HG03342 (cell line): ENCODE measurements around the gene PRSS33.

Experiments
- ATAC-seq: cut with Tn5 transposase; IDR thresholded peaks from one replicate; pipeline ENCODE4 v1.9.1; 2021; ENCODE audit warnings: mild to moderate bottlenecking, moderate library complexity; ENCODE audit not compliant: unreplicated experiment

Gene PRSS33

DNA sequence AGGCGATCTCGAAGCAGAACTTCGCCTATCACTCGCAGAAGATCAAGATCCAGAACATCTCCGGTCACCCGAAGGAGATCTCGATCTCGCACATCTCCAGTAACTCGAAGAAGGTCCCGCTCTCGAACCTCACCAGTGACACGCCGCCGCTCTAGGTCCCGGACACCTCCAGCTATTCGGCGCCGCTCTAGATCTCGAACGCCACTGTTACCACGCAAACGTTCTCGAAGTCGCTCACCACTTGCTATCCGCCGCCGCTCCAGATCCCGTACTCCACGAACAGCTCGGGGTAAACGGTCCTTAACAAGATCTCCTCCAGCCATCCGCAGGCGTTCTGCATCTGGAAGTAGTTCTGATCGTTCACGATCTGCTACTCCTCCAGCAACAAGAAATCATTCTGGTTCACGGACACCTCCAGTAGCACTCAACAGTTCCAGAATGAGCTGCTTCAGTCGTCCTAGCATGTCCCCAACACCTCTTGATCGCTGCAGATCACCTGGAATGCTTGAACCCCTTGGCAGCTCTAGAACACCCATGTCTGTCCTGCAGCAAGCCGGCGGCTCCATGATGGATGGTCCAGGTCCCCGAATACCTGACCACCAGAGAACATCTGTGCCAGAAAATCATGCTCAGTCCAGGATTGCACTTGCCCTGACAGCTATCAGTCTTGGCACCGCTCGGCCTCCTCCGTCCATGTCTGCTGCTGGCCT lies 20.8 kb downstream of the PRSS33 start:
- ATAC-seq, result no peak

DNA sequence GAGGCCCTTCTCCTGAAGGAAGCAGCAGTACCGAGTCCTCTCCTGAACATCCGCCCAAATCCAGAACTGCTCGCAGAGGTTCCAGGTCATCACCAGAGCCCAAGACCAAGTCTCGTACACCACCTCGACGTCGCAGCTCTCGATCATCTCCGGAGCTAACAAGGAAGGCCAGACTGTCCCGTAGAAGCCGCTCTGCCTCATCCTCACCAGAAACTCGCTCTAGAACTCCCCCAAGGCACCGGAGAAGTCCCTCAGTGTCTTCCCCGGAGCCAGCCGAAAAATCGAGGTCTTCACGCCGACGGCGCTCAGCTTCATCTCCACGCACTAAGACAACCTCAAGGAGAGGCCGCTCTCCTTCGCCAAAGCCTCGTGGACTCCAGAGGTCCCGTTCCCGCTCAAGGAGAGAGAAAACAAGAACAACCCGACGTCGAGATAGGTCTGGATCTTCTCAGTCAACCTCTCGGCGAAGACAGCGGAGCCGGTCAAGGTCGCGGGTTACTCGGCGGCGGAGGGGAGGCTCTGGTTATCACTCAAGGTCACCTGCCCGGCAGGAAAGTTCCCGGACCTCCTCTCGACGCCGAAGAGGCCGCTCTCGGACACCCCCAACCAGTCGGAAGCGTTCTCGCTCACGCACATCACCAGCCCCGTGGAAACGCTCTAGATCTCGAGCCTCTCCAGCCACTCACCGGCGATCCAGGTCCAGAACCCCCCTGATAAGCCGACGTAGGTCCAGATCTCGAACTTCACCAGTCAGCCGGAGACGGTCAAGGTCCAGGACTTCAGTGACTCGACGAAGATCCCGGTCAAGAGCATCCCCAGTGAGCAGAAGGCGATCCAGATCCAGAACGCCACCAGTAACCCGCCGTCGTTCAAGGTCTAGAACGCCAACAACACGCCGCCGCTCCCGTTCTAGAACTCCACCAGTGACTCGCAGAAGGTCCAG lies 21.6 kb downstream of the PRSS33 start:
- no peak for ATAC-seq

DNA sequence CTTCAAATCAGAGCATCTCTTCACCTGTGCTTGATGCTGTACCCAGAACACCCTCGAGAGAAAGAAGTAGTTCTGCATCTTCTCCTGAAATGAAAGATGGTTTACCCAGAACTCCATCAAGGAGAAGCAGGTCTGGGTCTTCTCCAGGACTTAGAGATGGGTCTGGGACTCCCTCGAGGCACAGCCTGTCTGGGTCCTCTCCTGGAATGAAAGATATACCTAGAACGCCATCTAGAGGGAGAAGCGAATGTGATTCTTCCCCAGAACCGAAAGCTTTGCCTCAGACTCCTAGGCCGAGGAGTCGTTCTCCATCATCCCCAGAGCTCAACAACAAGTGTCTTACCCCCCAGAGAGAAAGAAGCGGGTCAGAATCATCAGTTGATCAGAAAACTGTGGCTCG lies 22.6 kb downstream of the PRSS33 start:
- ATAC-seq, result no peak

DNA sequence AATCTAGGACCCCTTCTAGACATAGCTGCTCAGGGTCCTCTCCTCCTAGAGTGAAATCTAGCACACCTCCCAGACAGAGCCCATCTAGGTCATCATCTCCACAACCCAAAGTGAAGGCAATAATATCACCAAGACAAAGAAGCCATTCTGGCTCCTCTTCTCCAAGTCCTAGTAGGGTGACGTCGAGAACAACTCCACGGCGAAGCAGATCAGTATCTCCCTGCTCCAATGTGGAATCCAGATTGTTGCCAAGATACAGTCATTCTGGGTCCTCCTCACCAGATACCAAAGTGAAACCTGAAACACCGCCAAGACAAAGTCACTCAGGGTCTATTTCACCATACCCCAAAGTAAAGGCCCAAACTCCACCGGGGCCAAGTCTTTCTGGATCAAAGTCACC lies 24.2 kb downstream of the PRSS33 start:
- no peak for ATAC-seq

DNA sequence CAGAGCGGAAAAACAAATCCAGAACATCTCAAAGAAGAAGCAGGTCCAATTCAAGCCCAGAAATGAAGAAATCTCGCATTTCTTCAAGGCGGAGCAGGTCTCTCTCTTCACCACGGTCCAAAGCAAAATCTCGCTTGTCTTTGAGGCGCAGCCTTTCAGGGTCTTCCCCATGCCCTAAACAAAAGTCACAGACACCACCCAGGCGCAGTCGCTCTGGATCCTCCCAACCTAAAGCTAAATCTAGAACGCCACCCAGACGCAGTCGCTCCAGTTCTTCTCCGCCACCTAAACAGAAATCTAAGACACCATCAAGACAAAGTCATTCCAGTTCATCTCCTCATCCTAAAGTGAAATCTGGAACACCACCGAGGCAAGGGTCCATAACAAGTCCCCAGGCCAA lies 24.6 kb downstream of the PRSS33 start:
- ATAC-seq, result no peak

DNA sequence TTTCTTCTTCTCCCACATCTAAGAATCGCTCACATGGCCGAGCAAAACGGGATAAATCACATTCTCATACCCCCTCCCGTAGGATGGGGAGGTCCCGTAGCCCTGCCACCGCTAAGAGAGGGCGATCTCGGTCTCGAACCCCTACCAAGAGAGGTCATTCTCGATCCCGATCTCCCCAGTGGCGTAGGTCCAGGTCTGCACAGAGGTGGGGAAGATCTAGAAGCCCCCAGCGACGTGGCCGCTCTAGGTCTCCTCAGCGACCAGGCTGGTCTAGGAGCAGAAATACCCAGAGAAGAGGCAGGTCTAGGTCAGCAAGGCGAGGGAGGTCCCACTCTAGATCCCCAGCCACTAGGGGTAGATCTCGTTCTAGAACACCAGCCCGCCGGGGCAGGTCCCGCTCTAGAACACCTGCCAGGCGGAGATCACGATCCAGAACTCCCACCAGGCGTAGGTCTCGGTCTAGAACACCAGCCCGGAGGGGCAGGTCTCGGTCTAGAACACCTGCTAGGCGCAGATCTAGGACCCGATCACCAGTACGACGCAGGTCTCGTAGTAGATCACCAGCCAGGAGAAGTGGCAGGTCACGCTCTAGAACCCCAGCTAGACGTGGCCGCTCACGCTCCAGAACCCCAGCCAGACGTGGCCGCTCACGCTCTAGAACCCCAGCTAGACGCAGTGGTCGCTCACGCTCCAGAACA lies 25.3 kb downstream of the PRSS33 start:
- no peak for ATAC-seq

DNA sequence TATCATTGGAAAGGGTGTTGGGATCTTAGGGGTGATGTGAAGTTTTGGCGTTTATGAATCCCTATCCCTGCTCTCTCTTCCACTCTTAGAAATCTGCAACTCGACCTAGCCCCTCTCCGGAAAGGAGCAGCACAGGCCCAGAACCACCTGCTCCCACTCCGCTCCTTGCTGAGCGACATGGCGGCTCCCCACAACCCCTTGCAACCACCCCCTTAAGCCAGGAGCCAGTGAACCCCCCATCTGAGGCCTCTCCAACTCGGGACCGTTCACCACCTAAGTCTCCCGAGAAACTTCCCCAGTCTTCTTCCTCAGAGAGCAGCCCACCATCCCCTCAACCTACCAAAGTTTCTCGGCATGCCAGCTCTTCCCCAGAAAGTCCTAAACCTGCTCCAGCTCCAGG lies 25.9 kb downstream of the PRSS33 start:
- ATAC-seq, result no peak

DNA sequence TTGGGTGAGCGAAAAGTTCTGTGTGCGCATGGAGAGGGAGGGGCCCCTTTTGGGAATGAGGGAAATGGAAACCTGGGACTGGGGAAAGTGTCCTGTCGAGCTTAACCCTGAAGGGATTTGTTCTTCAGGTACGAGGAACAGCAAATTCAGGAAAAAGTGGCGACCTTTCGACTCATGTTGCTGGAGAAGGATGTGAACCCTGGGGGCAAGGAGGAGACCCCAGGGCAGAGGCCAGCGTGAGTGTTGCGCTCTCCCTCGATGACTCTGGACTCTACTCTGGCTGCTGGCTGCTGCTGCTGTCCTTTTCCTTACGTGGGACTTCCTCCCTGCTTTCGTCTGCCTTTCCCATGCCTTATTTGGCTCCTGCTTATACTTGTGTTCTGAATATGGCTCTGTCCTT lies 30.0 kb downstream of the PRSS33 start:
- ATAC-seq, result no peak

DNA sequence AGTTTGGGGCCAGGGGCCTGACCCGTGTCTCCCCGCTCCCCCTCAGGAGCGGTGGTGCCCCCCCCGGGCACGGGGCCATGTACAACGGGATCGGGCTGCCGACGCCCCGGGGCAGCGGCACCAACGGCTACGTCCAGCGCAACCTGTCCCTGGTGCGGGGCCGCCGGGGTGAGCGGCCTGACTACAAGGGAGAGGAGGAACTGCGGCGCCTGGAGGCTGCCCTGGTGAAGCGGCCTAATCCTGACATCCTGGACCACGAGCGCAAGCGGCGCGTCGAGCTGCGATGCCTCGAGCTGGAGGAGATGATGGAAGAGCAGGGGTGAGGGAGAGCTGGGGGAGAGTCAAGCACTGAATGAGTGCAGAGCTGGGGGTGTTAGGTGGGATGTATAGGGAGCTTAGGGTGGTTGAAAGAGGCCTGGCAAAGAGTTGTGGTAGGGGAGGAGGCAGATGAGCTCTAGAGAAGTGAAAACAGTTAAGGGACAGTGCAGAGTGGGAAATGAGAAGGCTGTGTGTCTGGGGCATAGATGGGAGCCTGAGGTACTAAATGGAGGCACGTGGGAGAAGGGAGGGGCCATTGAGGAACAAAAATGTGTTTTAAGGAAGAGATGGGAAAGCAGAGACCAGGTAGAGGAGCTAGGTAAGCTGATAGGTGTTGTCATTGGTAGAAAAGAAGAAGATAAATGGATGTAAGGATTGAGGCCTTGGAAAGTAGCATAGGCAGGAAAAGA lies 30.9 kb downstream of the PRSS33 start:
- ATAC-seq, result no peak

DNA sequence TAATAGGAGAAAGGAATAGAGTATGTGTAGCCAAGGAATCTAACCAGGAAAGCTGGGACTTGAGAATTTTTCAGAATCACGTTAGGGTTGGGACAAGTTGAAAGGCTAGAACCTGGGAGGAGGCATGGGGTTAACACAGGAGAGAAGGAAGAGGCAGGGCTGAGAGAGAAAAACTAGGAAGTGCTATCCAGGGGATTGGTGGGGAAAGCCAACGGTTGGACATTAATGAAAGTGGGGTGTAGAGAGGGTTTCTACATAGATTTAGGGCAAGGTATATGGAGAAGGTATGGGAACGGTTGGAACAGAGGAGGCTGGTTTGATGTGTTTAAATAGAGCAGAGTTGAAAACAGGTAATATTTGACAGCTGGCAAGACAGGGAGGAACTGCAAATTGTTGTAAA lies 32.2 kb downstream of the PRSS33 start:
- ATAC-seq, result no peak

DNA sequence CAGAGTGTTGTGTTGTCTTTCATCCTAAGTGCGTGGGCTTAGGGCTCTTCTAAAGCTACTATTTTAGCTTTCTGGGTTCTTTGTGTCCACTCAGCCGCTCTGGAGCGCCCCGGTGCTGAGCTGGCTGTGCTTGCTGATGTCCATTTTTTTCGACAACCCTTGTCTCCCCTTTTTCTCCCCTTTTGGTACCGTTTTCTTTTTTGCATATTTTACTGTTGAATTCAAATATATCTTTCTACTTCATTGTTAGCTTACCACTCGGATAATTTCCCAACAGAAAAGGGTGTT lies 33.7 kb downstream of the PRSS33 start:
- ATAC-seq, result no peak

DNA sequence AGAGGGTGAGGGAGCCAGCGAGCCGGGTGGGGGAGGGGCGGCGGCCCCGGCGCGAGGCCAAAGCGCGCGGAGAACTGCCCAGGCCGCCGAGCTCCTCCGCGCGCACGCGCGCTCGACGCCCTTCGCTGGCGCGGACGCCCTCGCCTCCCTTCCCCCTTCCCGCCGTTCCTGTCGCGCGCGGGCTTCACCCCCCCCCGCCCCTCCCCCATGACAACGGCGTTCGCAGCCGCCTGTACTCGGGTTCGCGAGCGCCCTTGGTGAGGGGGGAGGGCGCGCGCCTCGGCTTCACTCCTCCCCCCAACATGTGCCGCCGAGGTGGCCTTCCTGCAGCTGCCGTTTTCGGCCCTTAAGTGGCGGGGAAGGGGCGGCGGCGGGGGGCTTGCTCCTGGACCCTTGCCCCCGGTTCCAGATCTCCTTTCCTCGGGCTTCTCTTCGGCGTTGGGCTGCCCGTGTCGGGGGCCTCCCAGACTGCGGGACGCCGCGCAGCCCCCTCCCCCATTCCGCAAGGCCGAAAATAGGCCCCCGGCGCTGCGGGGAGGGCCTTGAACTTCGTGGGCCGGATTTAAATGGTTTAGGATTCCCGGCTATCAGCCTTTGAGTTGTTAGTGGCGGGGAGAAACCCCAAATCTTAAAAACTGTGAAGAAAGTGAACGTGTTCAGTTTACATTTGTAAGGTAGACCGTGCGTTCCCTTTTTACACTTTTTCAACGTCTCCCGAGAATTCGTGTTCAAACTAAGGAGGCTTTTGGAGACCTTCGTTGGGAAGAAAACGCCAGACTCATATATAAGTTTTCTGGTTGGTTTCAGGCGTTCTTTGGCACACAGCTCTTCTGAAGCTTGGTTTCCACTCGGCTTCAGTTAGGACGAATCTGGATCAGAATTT lies 34.3 kb downstream of the PRSS33 start:
- ATAC-seq, result peak; percentile 30

DNA sequence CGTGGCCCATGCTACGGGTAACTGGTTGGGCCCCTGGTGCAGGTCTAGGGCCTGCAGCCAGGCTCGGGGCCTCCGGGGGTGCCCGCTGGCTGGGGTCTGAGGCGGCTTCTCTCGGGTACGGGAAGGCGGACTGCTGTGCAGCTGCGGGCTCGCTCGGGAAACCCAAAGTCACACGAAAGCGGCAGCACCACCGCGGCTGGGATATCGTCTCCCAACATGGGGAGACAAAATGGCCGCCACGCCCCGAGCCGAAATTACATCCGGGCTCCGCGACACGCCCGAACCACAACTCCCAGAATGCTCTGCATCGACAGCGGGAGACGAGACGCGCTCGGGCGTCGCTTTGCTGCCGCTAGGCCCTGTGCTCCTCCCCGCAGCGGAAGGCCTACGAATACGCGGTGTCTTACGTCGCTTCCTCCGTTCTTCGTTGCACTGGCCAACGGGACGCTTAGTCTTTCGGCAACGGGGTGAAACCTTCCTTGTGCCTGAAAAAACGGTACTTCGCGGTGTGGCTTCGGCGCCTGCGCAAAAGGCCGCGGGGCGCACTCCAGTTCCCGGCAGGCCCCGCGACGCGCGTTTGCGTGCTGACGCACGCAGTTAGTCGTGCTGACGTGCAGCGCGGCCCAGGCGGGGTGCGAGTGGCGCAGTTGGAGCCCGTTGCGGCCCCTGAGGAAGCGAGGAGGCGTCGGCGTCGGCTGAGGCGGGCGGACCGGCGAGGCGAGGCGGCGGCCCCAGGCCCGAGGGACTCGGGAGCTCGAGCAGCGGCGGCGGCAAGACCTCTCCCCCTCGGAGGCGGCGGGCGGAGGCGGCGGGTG lies 35.1 kb downstream of the PRSS33 start, which contains the start of gene SRRM2:
Gene SRRM2, plus strand, starts transcription at position 604 of the 815 bp plus-strand sequence. CDS start 3,727 bp downstream, outside the sequence.
- peak; percentile 74 for ATAC-seq

DNA sequence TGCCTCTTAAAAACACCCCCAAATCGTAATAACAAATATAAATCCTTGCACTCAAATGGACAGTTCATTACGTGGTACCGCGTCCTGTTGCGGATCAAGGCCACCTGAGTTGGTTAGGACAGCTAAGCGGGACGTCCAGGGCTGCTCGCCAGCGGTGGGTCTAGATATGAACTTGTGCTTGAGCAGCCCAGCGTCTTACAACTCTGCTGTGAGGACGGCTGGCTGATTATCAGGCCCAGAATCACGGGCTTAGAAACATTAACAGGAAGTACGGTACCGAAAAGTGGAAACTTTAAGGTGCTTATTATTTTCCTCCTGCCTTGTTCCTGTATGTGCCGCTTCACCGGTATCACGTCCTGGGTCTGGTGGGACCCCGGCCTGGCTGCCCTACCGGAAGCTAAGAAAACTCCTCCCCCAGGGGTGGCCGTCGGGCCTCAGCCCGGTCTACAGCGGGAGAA lies 35.8 kb downstream of the PRSS33 start:
- peak; percentile 30 for ATAC-seq

DNA sequence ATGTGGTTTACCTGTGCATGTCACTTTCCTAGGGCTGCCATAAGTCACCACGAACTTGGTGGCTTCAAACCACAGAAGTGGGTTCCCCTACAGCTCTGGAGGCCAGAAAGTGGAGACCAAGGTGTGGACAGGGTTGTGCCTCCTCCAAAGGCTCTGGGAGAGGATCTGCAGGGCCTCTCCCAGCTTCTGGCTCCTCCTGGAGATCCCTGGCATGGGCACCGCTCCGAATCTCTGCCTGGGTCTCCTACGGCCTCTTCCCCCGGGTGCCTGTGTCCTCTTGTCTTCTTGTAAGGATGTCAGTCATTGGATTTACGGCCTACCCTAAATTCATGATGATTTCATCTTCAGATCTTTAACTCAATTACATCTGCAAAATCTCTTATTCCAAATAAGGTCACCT lies 37.4 kb downstream of the PRSS33 start:
- no peak for ATAC-seq

DNA sequence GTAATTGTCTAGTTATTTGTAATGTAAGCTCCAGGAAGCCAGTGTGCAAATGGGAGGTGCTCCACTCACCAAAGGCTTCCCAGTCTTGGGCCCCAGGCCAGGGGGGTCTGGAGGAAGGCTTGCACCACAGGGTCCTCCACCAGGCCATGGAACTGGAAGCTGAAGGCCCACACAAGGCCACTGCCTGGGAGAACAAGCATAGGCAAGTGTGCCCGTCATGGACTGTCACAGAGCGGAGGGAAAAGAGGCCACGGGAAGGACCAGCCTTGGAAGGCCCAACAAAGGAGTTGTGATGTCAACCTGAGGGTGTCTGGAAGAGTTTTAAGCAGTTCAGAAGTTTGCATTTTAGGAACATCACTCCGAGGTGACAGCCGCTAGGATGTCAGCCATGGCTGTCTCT lies 37.9 kb downstream of the PRSS33 start:
- no peak for ATAC-seq

DNA sequence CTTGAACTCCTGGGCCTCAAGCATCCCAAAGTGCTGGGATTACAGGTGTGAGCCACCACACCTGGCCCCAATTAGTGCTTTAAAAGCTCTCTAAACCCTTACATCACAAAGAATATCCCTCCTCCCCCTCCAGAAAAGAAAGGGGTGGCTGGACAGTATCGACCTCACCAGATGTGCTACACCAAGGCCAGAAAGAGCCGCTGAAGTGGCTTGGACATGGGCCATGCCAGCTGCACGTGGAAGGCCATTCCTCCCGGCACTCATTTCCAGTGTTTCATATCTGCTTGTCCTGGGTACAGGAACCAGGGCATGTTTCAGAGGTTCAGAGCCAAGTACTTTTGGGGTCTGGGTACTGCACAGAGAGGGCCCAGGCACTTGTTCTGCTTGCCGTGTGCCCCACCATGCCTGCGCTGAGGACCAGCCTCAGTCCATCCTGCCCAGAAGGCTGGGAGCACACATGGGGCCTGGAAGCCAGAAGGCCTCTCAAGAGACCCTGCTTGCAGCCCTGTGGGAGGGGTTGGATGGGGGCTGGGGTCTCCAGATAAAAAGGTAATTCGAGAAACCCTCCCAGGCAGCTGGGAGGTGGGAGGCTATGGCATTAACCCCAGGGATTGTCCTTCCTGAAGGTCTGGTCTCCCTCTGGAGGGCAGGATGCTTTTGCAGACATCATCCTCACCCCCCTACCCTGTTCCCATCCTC lies 38.5 kb downstream of the PRSS33 start:
- ATAC-seq, result no peak

DNA sequence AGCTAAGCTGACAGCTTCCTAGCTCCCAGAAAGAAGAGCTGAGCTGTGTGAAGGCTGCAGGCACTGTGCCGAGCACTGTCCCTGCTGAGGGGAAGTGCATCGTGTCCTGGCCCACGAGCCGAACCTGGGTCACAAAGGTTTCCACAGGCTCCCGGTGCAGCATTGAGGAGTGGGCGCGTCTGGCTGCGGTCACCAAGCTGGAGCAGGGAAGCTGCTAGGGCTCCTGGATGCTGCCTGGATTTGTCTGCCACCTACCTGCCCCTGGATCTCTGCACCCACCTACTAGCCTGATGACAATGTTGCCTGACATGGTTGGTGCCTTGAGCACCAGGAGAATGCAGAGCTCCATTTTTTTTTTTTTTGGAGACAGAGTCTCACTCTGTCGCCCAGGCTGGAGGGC lies 41.4 kb downstream of the PRSS33 start:
- no peak for ATAC-seq
